ENCODE measurements around the gene PAX7.
"Not testable (repeated sequence)": the region's sequence is repeated elsewhere in the genome, so short reads cannot be mapped to it uniquely, and the experiment has no call there.

The PAX7 gene

DNA sequence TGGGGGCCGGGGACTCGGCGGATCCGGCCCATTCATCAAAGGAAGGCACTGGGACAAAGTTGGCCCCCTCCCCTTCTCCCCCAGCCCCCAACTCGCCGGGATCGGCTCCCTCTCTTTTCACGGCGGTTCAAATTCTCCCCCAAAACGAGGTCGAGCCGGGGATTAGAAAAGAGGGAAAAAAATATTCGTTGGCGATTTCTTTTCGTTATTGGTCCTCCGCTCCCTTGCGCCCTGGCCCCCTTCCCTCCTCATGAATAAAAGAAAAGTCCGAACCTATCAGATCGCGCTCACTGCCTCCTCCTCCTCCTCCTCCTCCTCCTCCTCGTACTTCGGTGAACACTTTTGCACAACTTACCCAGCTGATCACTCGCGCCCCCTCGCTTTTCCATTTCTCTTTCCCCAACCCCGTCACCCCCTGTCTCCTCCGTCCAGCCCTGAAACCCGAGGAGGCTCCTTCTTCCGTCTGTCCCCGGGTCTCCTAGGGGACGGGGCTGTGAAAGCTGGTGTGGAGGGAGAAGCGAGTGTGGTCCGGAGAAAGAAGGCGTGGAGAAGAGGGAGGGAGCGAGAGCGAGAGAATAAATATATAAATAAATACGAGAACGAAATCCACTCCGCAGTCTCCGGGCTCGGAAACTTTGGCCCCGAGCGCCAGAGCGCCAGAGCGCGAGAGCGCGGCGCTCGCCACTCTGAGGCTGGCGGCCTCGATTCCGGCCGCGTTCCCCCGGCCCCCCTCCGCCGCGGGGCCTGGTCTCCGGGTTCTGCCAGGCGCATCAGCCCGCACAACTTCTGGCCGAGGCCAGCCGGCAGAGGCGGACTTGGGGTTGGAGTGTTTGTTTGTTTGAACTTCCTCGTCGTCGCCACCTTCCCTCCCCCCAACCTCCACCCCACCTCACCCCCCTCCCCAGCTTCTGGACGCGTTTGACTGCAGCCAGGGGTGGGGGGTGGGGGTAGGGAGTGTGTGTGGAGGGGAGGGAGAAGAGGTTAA lies at the start of gene PAX7:
PAX7 (plus strand) TSS at position 336 of the 985 bp plus-strand sequence. CDS start 758 bp downstream, outside the sequence.
- no peak for DNase-seq

DNA sequence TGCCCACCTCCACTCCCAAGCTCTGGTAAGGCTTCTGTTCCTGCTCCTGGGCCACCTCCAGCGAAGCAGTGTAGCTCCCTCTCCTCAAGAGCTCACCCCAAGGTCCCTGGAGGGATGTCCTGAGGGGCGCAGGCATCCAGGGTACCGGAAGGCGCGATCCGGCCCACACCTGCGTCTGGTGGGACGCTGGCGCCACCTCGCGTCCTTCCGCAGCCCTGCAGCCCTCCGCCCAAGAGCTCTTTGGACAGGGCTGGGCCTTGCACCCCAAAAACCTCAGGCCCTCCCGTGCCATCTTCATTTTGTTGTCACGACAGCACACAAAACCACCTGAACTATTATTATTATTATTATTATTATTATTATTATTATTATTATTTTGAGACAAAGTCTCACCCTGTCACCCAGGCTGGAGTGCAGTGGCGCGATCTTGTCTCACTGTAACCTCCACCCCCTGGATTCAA lies 49.2 kb upstream of the PAX7 start:
- no peak for DNase-seq

DNA sequence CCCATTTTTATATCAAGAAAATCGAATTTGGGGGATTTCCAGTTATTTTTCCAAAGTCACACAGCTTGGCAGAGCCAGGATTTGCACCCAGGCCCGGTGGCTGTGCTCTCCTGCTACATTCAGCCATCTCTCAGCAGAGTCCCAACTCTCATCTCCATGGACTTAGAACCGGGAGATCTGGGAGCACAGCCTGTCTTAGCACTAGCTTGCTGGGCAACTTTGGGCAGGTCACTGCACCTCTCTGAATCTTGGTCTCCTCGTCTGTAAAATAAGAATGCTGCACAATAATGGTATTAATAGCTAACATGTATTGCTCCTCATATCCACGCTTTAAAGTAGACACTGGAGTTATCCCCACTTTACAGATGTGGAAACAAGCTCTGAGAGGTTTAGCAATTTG lies 47.8 kb upstream of the PAX7 start:
- no peak for DNase-seq

DNA sequence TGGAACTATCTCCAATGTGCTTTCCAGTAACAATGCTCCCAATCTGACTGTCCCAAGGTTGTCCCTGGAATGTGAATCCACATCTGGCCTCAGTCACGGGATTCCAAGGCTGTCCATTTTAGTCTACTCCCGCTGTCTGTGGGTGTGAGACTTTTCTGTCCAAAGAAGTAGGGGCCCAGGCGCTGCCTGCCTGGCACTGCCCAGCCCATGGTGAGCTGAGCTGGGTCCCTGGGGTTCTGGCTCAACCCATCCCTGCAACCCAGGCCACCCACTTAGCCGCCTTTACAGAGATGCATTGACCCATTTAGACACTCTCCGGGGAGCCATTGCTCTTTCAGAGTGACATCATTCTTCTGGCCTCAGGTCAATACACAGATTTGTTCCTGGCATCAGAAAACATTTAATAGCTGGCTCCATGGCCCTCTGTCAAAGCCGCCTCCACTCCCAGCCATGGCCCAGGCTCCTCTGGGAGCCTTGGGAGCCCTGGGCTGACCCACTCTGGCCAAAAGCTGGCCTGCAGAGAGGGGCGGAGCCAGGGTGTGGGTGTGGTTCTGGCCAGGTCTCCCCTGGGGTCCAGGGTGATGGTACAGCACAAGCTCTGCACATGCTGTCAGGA lies 47.2 kb upstream of the PAX7 start:
- no peak for DNase-seq

DNA sequence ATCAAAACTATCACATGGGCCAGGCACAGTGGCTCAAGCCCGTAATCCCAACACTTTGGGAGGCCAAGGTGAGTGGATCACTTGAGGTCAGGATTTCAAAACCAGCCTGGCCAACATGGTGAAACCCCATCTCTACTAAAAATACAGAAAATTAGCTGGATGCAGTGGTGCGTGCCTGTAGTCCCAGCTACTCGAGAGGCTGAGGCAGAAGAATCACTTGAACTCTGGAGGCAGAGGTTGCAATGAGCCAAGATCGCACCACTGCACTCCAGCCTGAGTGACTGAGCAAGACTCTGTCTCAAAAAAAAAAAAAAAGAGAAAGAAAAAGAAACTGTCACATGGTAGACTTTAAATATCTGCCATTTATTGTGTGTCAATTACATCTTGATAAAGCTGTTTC lies 44.6 kb upstream of the PAX7 start:
- DNase-seq, result not testable (repeated sequence)

DNA sequence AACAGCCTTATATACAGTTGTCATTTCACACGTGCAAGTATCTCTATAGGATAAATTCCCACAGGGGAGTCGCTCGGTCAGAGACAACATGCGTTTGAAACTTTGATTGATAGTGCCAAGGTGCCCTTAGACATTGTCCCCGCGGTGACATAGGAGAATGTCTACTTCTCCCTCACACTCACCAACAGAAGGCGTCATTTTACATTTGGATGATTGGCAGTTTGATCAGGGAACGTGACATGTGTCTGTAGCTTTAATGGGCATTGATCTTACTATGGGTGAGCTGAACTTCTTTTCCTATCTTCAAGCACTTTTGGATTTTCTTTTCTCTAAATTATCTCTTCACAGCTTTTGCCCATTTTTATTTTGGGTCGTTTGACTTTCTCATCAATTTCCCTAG lies 42.6 kb upstream of the PAX7 start:
- DNase-seq, result no peak

DNA sequence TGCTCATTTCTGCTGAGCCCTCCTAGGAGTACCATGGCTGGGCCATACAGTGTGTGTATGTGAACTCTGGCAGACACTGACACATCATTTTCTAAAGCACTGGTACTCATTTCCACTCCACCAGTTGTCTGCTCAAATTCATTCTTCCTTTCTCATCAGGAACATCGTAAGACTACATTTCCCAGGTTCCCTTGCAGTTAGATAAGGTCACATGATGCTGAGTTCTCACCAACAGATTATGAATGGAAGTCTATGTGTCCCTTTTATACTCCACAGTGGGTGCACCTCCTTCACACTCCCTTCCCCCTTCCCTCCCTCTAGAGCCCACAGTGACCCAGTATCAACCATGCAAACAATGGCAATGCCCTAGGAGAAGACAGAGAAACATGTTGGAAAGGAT lies 38.3 kb upstream of the PAX7 start:
- DNase-seq, result no peak

DNA sequence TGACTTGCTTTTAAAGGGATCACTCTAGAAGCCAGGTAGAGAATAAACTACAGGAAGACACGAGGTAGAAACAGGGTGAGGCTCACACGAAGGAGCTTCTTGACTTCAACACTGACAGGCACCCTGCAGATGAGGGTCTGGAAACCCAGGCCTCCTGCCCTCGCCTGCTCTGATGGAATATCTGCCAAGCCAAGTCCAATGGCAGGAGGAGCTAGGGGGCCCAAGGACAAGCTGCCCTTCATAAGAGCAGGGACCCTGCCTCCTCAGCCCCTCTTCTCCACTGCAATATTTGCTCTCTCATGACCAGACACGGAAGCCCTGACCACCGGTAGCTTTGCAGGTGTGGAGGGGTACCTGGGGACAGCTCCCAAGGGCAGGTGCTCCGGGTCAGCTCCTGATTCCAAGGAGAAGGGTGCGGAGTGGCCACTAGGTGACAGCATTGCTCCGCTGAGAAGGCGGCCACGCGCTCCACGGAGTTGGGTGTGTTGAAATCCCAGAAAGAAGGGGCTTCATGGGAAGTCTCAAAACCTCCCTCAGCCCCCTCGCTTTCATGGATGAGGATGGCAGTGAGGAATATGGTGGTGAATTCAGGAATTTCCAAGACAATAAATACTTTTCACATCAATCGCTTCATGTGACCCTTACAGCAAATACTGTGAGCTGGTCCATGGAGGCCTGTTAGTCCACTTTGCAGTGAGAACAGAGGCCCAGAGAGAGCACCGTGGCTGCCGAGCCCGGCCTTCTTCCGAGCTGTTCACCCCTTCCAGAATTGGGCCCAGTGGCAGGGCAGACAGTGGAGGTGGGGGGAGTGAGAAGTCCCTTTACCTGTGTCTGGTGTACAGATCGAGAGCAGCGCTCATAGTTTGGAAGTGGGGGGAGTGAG lies 33.2 kb upstream of the PAX7 start:
- peak; percentile 80 for DNase-seq

DNA sequence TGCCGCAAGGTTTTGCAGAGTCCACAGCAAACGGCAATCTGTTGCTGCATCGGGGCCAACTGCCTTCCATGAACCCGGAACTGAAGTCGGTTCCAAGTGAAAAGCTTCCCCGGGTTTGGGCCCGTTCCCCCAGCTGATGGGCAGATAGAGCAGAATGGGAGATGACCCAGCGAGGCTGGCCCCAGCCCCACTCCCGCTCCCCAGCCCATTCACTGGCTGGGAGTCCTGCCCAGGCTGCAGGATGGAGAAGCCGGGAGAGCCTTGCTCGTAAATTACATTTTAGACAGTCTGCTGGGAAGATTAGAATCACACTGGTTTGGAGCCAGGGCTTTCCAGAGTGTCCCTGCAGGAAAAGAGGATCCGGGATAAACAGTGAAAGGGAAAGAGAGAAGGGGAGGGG lies 31.6 kb upstream of the PAX7 start:
- peak; percentile 74 for DNase-seq

DNA sequence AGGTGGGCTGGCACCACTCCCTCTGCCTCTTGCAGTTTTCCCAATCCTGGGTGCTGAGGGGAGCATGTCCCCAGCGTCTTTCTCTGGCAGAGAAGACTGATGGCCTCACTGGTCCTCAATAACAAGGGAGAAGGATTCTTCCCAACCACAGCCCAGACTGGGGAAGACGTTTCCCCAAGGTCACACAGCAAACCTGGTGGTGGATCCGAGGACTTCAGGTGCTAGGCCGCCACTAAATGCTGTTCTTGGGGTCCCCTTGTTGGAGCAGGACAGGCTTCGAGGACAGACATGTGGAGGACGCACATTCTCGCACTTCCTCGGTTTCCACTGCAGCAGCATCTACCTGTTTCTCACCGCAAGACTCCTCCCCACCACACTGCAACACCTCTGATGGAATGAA lies 30.9 kb upstream of the PAX7 start:
- no peak for DNase-seq

DNA sequence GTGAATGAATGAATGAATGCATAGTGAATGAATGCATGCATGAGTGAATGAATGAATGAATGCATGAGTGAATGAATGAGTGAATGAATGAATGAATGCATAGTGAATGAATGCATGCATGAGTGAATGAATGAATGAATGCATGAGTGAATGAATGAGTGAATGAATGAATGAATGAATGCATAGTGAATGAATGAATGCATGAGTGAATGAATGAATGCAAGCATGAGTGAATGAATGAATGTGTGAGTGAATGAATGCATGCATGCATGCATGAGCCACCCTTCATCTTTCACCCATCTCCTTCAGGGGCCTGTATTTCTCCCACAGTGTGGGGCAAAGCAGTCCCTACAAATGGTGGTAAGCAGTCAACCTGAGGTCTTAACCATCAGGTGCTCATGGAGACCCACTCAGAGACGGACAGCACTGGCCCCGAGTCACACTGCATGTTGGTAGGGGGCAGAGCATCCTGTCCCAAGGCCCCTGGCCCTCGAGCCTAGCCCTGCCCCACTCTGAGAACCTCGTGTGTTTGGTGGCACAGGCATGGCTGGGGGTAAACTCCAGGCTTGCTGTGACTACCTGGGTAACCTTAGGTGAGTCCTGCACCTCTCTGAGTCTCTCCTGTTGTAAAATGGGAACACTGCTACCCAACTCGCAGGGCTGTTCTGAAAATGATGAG lies 28.0 kb upstream of the PAX7 start:
- DNase-seq, result no peak

DNA sequence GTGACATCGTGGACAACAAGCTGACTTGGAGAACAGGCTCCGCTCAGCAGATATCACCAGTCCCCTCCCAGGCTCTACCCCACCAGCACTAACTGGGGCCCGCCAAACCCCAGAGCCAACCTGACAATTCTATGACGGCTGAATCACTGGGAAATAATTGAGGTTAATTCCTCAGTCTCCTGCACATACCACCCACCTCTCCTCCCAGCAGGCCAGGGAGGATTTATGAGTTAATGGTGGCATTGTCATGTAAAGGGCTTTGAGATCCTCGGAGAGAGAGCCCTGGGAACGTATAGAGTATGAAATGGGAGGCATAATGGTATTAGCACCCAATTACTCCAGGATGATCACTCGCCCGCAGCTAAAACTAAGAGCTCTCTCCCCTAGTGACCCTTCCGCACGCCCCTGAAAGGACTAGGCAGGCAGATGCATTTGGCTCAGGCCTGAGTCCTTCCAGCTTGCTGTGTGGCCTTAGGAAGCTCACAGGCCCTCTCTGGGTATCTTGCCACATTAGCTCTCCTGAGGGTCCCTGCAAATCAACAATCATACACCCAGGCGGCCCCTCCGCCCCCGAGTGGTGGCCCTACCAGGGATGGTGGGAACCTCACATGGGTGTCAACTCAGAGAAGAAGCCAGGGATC lies 27.3 kb upstream of the PAX7 start:
- DNase-seq, result no peak

DNA sequence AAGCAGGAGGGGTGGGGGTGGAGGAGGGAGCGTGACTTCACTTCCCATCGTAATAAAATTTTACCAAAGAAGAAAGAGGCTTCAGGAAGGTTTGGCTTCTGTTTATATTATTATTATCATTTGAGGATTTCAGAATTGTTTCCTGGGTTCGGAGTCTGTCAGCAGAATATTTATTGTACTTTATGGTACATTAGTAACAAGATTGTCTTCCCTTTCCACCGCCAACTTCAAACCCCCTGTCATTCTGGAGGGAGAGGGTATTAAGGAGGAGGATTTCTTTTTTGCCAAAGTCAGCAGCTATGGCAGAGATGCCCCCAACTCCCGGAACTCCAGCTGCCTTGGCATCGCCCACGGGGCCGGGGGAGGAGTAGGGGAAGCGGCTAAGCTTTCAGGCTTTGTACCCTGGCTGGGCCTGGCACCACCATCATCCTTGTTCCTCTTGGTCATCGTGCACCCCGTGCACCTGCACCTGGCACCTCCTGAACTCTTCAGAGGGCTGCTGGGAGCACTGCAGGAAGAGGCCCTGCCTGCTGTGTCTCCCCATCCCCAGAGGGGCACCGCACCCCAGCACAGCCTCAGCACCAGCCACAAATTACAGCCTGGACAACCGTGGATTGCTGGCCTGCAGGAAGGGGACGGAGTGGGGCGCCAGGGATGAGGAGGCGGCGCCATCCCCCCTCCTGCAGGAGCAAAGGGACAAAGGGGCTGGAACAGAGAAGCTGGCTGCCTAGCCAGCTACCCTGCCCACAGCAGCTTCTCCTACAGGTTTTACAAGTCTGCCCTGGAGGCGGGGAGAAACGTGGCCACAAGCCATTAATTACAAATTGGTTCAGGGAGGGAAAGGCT lies 24.0 kb upstream of the PAX7 start:
- no peak for DNase-seq

DNA sequence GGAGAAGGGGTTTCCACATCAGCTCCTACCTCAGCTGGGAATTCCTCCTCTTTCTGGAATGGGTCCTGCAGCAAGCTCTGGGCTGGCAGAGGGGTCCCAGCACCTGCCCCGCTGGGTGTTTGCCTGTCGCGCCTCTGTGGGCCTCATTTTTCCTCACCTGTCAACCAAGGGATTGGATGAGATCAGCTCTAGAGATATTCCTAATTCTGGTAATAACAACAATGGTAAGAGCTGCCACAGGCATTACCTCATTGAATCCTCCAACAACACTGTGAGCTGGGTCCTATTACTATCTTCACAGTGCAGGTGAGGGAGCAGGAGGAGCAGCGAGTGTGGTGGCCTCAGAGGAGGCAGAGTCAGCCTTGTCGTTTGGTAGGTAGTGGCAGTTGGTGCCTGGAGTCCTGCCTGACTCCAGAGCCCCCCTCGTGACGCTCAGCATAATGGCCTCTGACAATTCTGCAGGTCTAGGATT lies 23.3 kb upstream of the PAX7 start:
- no peak for DNase-seq

DNA sequence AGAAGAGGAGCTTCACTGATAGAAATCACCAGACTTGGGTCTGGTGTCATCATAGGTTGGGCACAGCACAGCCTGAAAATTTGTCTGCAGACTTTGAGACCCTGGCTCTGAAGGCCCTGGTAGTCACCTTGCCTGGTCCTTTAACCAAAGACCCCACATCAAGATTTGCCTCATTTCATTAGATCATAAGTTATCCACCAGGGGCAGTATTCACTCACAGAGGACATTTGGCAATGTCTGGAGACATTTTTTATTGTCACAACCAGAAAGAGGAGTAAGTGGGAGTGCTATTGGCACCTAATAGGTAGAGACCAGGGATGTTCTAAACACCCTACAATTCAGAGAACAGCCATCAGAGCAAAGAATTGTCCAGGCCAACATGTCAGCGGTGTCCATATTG lies 22.1 kb upstream of the PAX7 start:
- no peak for DNase-seq

DNA sequence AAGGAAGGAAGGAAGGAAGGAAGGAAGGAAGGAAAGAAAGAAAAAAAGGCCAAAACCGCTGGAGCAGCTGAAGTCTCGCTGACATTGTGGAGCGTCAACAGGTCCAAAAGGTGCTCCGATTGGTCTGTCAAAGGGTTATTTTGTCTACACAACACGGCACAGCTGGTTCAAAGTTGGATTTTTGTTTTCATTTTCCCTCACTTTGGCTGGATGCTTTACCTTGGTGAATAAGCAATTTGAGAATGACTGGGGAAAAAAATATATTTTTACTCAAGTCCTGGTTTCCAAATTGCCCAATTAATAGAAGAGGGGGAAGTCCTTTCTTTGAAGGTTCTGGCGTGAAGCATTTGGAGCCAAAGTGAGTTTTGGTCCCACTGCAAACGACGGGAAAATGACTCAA lies 19.3 kb upstream of the PAX7 start:
- no peak for DNase-seq

DNA sequence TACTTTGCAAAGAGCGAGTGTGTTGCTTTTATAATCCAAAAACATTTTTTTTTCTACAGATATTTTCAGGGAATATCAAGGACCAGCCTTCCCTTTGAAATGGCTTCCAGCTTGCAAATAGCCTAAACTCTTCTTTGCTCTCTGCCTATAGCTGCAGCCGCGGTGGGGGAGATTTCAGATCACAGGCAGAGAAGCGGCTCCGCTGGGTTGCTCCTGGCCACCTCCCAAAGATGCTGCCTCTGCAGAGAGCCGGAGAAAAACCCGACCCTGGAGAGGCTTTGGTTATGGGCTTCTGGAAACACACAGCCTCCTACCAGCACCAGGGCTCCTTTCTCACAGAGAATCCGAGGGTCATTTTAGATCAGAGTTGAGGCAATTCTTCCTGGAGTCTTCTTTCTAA lies 18.6 kb upstream of the PAX7 start:
- DNase-seq, result no peak

DNA sequence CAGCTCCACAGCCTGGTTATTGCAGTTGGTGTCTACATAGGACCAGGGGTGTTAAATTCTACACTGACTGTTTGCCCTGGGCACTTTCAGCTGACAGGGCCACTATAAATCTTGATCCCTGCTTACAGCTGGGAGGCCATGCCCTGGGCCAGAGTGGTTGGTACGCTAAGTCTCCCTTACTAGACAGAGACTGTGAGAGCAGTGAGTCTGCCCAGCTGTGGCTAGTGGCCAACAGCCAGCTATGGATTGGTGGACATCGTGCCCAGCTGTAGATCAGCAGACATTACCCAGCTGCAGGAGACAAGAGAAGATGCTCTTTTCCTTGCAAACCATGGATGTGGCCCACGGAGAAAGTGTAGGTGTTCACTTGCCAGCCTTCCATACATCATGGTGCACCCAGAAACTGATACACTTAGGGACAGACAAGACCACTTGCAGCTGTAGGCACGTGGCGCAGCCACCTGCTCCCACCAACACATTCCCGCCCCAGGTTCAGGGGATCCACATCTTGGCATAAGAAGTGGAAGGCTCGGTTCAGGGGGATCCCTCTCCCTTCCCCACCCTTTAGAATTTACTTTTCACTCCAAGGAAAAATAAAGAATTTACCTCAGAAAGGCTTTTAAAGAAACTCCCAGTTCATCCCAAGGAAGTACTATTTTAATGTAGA lies 16.4 kb upstream of the PAX7 start:
- no peak for DNase-seq

DNA sequence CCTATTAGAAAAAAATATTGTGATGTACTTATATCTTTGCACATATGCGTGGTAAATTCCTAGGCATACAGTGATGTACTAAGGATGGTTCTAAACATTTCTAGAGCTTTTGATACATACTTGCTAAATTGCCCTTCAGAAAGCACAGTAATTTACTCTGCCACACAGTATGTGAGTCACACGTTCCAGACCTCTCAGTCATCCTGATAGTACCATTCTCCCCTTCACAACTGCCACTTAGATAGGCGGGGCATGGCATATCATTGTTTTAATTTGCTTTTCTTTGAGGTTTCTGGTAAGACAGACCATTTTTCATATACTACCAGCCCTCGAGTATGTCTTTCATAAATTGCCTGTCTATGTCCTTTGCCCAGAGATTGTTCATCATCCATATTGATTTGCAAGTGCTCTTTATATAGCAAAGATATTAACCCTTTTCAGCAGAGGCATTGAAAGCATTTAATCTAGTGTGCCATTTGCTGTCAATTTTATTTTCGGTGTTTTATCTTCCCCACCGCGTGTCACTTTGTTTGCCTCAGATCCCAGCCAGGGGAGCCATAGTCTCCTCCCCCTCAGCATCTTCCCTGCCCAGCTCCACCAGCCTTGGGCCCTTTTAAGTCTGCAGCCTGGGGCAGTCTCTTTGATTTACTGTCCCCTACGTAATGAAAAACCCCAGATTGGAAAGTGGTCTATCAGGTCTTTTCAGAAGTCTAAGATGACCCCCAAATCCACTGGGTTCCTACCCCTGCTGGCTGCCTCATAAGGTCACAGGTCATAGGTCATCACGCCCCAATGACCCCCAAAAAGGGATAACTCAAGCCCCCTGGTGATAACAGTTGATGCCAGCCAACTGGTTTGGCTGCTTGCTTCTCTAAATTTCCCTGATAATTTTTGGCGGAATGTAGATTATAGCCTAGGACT lies 11.8 kb upstream of the PAX7 start:
- DNase-seq, result no peak

All from right forelimb (tissue), 1 donor.